ENCODE measurements around the gene C11orf86. TPM values are rescaled to one million over a fixed set of nuclear protein-coding genes. Genes with fewer than 3 reads are reported as not detected.
"Not testable (repeated sequence)": the region's sequence is repeated elsewhere in the genome, so short reads cannot be mapped to it uniquely, and the experiment has no call there.

Gene C11orf86
- total and polyA plus RNA-seq, 2 of the 8 experiments (the other 6 are each of a cell fraction or from before 2014, with no cell fraction given), result 0.91 to 0.97 TPM

GRCh38 chr11:66988741-66989140 lies 13.6 kb downstream of the C11orf86 start:
- H3K4me2 ChIP-seq (ENCODE audit: insufficient read depth in 1 of 2, low read depth in 2 of 2, low read length in 2 of 2); H4K5ac ChIP-seq (ENCODE audit: insufficient read length, low read depth, low read length); H3K14ac ChIP-seq (ENCODE audit: insufficient read length); H2BK15ac ChIP-seq (ENCODE audit: low read length); H2BK5ac ChIP-seq (ENCODE audit: low read depth, low read length); H4K8ac ChIP-seq (ENCODE audit: extremely low read depth, insufficient read depth, low read length); H3K18ac ChIP-seq (ENCODE audit: extremely low read depth, low read length); H3K79me2 ChIP-seq (ENCODE audit: control insufficient read depth in 1 of 2, insufficient read depth in 2 of 2, low read length in 2 of 2); H3K56ac ChIP-seq (replicated peaks; ENCODE audit: insufficient read length, low read depth, low read length); H3K36me3 ChIP-seq (ENCODE audit: control insufficient read depth in 2 of 4, insufficient read depth in 4 of 4, low read length in 3 of 4); H4K20me1 ChIP-seq (replicated peaks in 1 of 2; ENCODE audit: control insufficient read depth in 1 of 2, insufficient read depth in 2 of 2, low read length in 2 of 2); H3K4ac ChIP-seq (replicated peaks; ENCODE audit: insufficient read length, low read depth, low read length); H3K23ac ChIP-seq (ENCODE audit: insufficient read length); H3K4me3 ChIP-seq (ENCODE audit: extremely low read depth in 1 of 4, insufficient read depth in 2 of 4, low read depth in 3 of 4, low read length in 4 of 4); DNase-seq (ENCODE audit: low read depth in 1 of 2, low spot score in 2 of 2); H3K4me1 ChIP-seq (replicated peaks in 1 of 4; ENCODE audit: control insufficient read depth in 3 of 4, insufficient read depth in 4 of 4, low read length in 3 of 4); H4K91ac ChIP-seq (replicated peaks; ENCODE audit: insufficient read length, low read length); H3K23me2 ChIP-seq (ENCODE audit: low read depth, low read length); H2BK12ac ChIP-seq (ENCODE audit: low read depth, low read length); H3K79me1 ChIP-seq (ENCODE audit: low read depth, low read length); H3K9ac ChIP-seq (replicated peaks in 1 of 4; ENCODE audit: extremely low read depth in 1 of 4, low read depth in 3 of 4, low read length in 3 of 4); H3K27ac ChIP-seq (ENCODE audit: low read depth, low read length); H3K9me3 ChIP-seq (ENCODE audit: insufficient read depth in 2 of 2, low read depth in 1 of 2, low read length in 1 of 2); H2AK5ac ChIP-seq (ENCODE audit: low read depth, low read length); FAIRE-seq; H2BK20ac ChIP-seq (ENCODE audit: low read length); H2AFZ ChIP-seq (ENCODE audit: low read length); H2BK120ac ChIP-seq (replicated peaks; ENCODE audit: low read depth, low read length); H3K27me3 ChIP-seq (replicated peaks in 1 of 4; ENCODE audit: control insufficient read depth in 3 of 4, extremely low read depth in 1 of 4, insufficient read depth in 3 of 4, low read length in 3 of 4): not testable (repeated sequence)
- ChIA-PET POLR2A (ENCODE audit: partially characterized antibody) (interaction anchor here (1.1 to 4.0 kb wide), 6 partner anchors 11 to 59 kb away, joined by 3 to 14 read pairs (median 6); partner anchors contain the start of genes C11orf86 and PC), CTCF (ENCODE audit: partially characterized antibody) (interaction anchor here (0.6 to 5.6 kb wide), 3 partner anchors 13 to 473 kb away, joined by 3 to 45 read pairs (median 7); partner anchors contain the start of gene C11orf86)
- 95% methylated on average over 26 of the region's 28 CpGs; no CpG with 5 or more reads in 1 of the 2 experiments for WGBS, 2 experiments (ENCODE audit: extremely low coverage in 1 of 2, insufficient coverage in 1 of 2, insufficient read length in 1 of 2, insufficient replicate concordance in 2 of 2, low coverage in 1 of 2, low lambda C conversion rate in 2 of 2, missing lambda C conversion rate in 1 of 2)

GRCh38 chr11:66989360-66989759 lies 14.3 kb downstream of the C11orf86 start:
- FAIRE-seq; H3K79me2 ChIP-seq (ENCODE audit: control insufficient read depth in 1 of 2, insufficient read depth in 2 of 2, low read length in 2 of 2); H3K23ac ChIP-seq (ENCODE audit: insufficient read length); H2BK5ac ChIP-seq (ENCODE audit: low read depth, low read length); H3K23me2 ChIP-seq (ENCODE audit: low read depth, low read length); H3K4me2 ChIP-seq (ENCODE audit: insufficient read depth in 1 of 2, low read depth in 2 of 2, low read length in 2 of 2); H3K9me3 ChIP-seq (ENCODE audit: insufficient read depth in 2 of 2, low read depth in 1 of 2, low read length in 1 of 2); H3K36me3 ChIP-seq (ENCODE audit: control insufficient read depth in 2 of 4, insufficient read depth in 4 of 4, low read length in 3 of 4); H2BK20ac ChIP-seq (ENCODE audit: low read length); H2AK5ac ChIP-seq (ENCODE audit: low read depth, low read length); H3K4me1 ChIP-seq (replicated peaks in 1 of 4; ENCODE audit: control insufficient read depth in 3 of 4, insufficient read depth in 4 of 4, low read length in 3 of 4); H3K14ac ChIP-seq (ENCODE audit: insufficient read length); DNase-seq (ENCODE audit: low read depth in 1 of 2, low spot score in 2 of 2); H3K4ac ChIP-seq (replicated peaks; ENCODE audit: insufficient read length, low read depth, low read length); H4K5ac ChIP-seq (ENCODE audit: insufficient read length, low read depth, low read length); H2BK15ac ChIP-seq (ENCODE audit: low read length); H3K27ac ChIP-seq (ENCODE audit: low read depth, low read length); H4K91ac ChIP-seq (replicated peaks; ENCODE audit: insufficient read length, low read length); H3K79me1 ChIP-seq (ENCODE audit: low read depth, low read length); H2AFZ ChIP-seq (ENCODE audit: low read length); H3K9ac ChIP-seq (replicated peaks in 1 of 4; ENCODE audit: extremely low read depth in 1 of 4, low read depth in 3 of 4, low read length in 3 of 4); H3K18ac ChIP-seq (ENCODE audit: extremely low read depth, low read length); H3K56ac ChIP-seq (replicated peaks; ENCODE audit: insufficient read length, low read depth, low read length); H2BK12ac ChIP-seq (ENCODE audit: low read depth, low read length); H3K4me3 ChIP-seq (ENCODE audit: extremely low read depth in 1 of 4, insufficient read depth in 2 of 4, low read depth in 3 of 4, low read length in 4 of 4); H4K20me1 ChIP-seq (replicated peaks in 1 of 2; ENCODE audit: control insufficient read depth in 1 of 2, insufficient read depth in 2 of 2, low read length in 2 of 2); H2BK120ac ChIP-seq (replicated peaks; ENCODE audit: low read depth, low read length); H4K8ac ChIP-seq (ENCODE audit: extremely low read depth, insufficient read depth, low read length); H3K27me3 ChIP-seq (replicated peaks in 1 of 4; ENCODE audit: control insufficient read depth in 3 of 4, extremely low read depth in 1 of 4, insufficient read depth in 3 of 4, low read length in 3 of 4): not testable (repeated sequence)
- ChIA-PET POLR2A (ENCODE audit: partially characterized antibody) (interaction anchor here (1.1 to 4.0 kb wide), 6 partner anchors 10 to 59 kb away, joined by 3 to 14 read pairs (median 6); partner anchors contain the start of genes C11orf86 and PC), CTCF (ENCODE audit: partially characterized antibody) (interaction anchor here (0.6 to 5.6 kb wide), 5 partner anchors 13 to 473 kb away, joined by 3 to 45 read pairs (median 3); partner anchors contain the start of gene C11orf86)
- 95% methylated on average over 9 of the region's 9 CpGs; no CpG with 5 or more reads in 1 of the 2 experiments for WGBS, 2 experiments (ENCODE audit: extremely low coverage in 1 of 2, insufficient coverage in 1 of 2, insufficient read length in 1 of 2, insufficient replicate concordance in 2 of 2, low coverage in 1 of 2, low lambda C conversion rate in 2 of 2, missing lambda C conversion rate in 1 of 2)
